DND-41 (cell line): ENCODE data around the gene HMMR.

Experiments used
- EZH2 ChIP-seq: IDR thresholded peaks from 3 replicates; pipeline ENCODE4 v1.6.1; 2012; ENCODE audit warnings: borderline replicate concordance, low read depth, mild to moderate bottlenecking, moderate library complexity, low read length, inconsistent platforms; ENCODE audit not compliant: severe bottlenecking
- TF ChIP-seq, protein P1 (sequence below): IDR thresholded peaks from 2 replicates; pipeline ENCODE4 v1.5.1; 2012; ENCODE audit warnings: borderline replicate concordance, low read length, moderate library complexity, mild to moderate bottlenecking; ENCODE audit not compliant: poor library complexity, severe bottlenecking; ENCODE audit errors: extremely low read depth

DNA sequence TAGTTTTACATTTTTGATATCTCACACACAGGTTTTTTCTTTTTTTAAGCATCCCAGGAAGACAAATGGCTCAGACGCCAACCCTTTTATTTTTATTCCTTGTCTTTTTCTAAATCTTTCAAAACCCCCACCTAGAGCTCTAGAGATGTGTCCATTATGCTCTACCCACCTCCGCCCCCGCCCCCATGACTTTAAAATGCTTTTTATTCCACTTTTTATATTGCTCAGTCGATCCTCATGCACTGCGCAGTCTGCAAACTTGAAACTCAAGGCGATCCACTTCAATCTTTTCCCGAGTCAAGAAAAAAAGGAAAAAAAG, 44.6 kb downstream of the HMMR start:
- TF ChIP-seq, protein P1, sequence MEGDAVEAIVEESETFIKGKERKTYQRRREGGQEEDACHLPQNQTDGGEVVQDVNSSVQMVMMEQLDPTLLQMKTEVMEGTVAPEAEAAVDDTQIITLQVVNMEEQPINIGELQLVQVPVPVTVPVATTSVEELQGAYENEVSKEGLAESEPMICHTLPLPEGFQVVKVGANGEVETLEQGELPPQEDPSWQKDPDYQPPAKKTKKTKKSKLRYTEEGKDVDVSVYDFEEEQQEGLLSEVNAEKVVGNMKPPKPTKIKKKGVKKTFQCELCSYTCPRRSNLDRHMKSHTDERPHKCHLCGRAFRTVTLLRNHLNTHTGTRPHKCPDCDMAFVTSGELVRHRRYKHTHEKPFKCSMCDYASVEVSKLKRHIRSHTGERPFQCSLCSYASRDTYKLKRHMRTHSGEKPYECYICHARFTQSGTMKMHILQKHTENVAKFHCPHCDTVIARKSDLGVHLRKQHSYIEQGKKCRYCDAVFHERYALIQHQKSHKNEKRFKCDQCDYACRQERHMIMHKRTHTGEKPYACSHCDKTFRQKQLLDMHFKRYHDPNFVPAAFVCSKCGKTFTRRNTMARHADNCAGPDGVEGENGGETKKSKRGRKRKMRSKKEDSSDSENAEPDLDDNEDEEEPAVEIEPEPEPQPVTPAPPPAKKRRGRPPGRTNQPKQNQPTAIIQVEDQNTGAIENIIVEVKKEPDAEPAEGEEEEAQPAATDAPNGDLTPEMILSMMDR = no peak
- no peak for TF ChIP-seq EZH2
